H9 (cell line): ENCODE data around the gene PVR. TPM values are rescaled to one million over a fixed set of nuclear protein-coding genes. Genes with fewer than 3 reads are reported as not detected.

Experiments
- DNase-seq: peaks from one replicate; pipeline ENCODE4 v3.0.0-alpha.2; 2017
- H2AFZ ChIP-seq: one replicate; pipeline ENCODE4 v1.6.1; 2013; ENCODE audit warnings: mild to moderate bottlenecking, low read length, control low read depth, moderate library complexity
- H2AK5ac ChIP-seq: 2 replicates; pipeline ENCODE4 v1.6.1; 2013; ENCODE audit warnings: low read length, control low read depth, mixed read lengths; ENCODE audit not compliant: insufficient read length
- H2BK120ac ChIP-seq: one replicate; pipeline ENCODE4 v1.6.1; 2013; ENCODE audit warnings: low read depth, mild to moderate bottlenecking, low read length, control low read depth, inconsistent platforms; ENCODE audit not compliant: poor library complexity, severe bottlenecking
- H2BK12ac ChIP-seq: 2 replicates; pipeline ENCODE4 v1.6.1; 2013; ENCODE audit warnings: low read length, control low read depth, mixed read lengths, low read depth; ENCODE audit not compliant: insufficient read length
- H2BK15ac ChIP-seq: 2 replicates; pipeline ENCODE4 v1.6.1; 2013; ENCODE audit warnings: low read depth, low read length, control low read depth
- H2BK20ac ChIP-seq: one replicate; pipeline ENCODE4 v1.6.1; 2013; ENCODE audit warnings: low read depth, mild to moderate bottlenecking, low read length, control low read depth, inconsistent platforms; ENCODE audit not compliant: poor library complexity, severe bottlenecking
- H2BK5ac ChIP-seq: 2 replicates; pipeline ENCODE4 v1.6.1; 2013; ENCODE audit warnings: low read length, control low read depth, mixed read lengths; ENCODE audit not compliant: insufficient read length
- H3K14ac ChIP-seq: 2 replicates; pipeline ENCODE4 v1.6.1; 2013; ENCODE audit warnings: low read length, control low read depth; ENCODE audit not compliant: insufficient read depth
- H3K18ac ChIP-seq: 2 replicates; pipeline ENCODE4 v1.6.1; 2013; ENCODE audit warnings: low read depth, mild to moderate bottlenecking, mixed read lengths, low read length, control low read depth; ENCODE audit not compliant: insufficient read length
- H3K23ac ChIP-seq: 2 replicates; pipeline ENCODE4 v1.6.1; 2013; ENCODE audit warnings: low read length, control low read depth, mixed read lengths, low read depth; ENCODE audit not compliant: insufficient read length
- H3K23me2 ChIP-seq: 2 replicates; pipeline ENCODE4 v1.6.1; 2013; ENCODE audit warnings: low read depth, mild to moderate bottlenecking, mixed read lengths, low read length, control low read depth; ENCODE audit not compliant: insufficient read length, poor library complexity, severe bottlenecking
- H3K27ac ChIP-seq: 2 replicates; pipeline ENCODE4 v1.5.1; 2013; ENCODE audit warnings: low read length, control low read depth, mixed read lengths, low read depth; ENCODE audit not compliant: insufficient read length
- H3K27me3 ChIP-seq: 2 replicates; pipeline ENCODE4 v1.6.1; 2013; ENCODE audit warnings: low read length, control low read depth, inconsistent platforms; ENCODE audit not compliant: insufficient read depth
- H3K4ac ChIP-seq: 2 replicates; pipeline ENCODE4 v1.6.1; 2013; ENCODE audit warnings: low read depth, mild to moderate bottlenecking, control low read depth, inconsistent platforms, low read length, moderate library complexity
- H3K4me1 ChIP-seq: 2 replicates; pipeline ENCODE4 v1.6.1; 2013; ENCODE audit warnings: low read length, control low read depth, inconsistent platforms; ENCODE audit not compliant: insufficient read depth
- H3K4me2 ChIP-seq: 2 replicates; pipeline ENCODE4 v1.6.1; 2013; ENCODE audit warnings: low read length, control low read depth, mixed read lengths; ENCODE audit not compliant: insufficient read length, insufficient read depth
- H3K56ac ChIP-seq: 2 replicates; pipeline ENCODE4 v1.6.1; 2013; ENCODE audit warnings: low read depth, mild to moderate bottlenecking, mixed read lengths, low read length, control low read depth; ENCODE audit not compliant: insufficient read length
- H3K79me1 ChIP-seq: 2 replicates; pipeline ENCODE4 v1.6.1; 2013; ENCODE audit warnings: low read depth, mild to moderate bottlenecking, moderate library complexity, low read length, control low read depth, inconsistent platforms; ENCODE audit not compliant: insufficient read depth, poor library complexity, severe bottlenecking
- H3K79me2 ChIP-seq: 2 replicates; pipeline ENCODE4 v1.6.1; 2013; ENCODE audit warnings: low read length, control low read depth, inconsistent platforms; ENCODE audit not compliant: insufficient read depth
- H3K9ac ChIP-seq: 2 replicates; pipeline ENCODE4 v1.6.1; 2013; ENCODE audit warnings: low read length, control low read depth, mixed read lengths; ENCODE audit not compliant: insufficient read length; ENCODE audit errors: extremely low read depth
- H3K9me3 ChIP-seq: one replicate; pipeline ENCODE4 v1.6.1; 2013; ENCODE audit warnings: low read depth, low read length, inconsistent platforms; ENCODE audit not compliant: control insufficient read depth
- H3T11ph ChIP-seq: one replicate; pipeline ENCODE4 v1.6.1; 2013; ENCODE audit warnings: mild to moderate bottlenecking, low read length, control low read depth, inconsistent platforms
- H4K20me1 ChIP-seq: one replicate; pipeline ENCODE4 v1.6.1; 2013; ENCODE audit not compliant: control insufficient read depth, insufficient read length, insufficient read depth
- H4K5ac ChIP-seq: 2 replicates; pipeline ENCODE4 v1.6.1; 2013; ENCODE audit warnings: low read depth, mild to moderate bottlenecking, mixed read lengths, low read length, control low read depth; ENCODE audit not compliant: insufficient read length
- H4K8ac ChIP-seq: replicated peaks from 2 replicates; pipeline ENCODE4 v1.6.1; 2013; ENCODE audit warnings: low read length, control low read depth, mixed read lengths, low read depth; ENCODE audit not compliant: insufficient read length
- H4K91ac ChIP-seq: 2 replicates; pipeline ENCODE4 v1.6.1; 2013; ENCODE audit warnings: low read depth, mild to moderate bottlenecking, moderate library complexity, mixed read lengths, low read length, control low read depth; ENCODE audit not compliant: insufficient read length
- H3K27ac Mint-ChIP-seq, 3 experiments: 2 replicates in 2 of 3; 3 replicates in 1 of 3; pipeline ENCODE4 v1.8.0; 2020 to 2021; ENCODE audit warnings: mixed read lengths in 3 of 3, mild to moderate bottlenecking in 1 of 3, moderate library complexity in 1 of 3
- H3K27me3 Mint-ChIP-seq: 2 replicates; pipeline ENCODE4 v1.8.0; 2021; ENCODE audit warnings: low read depth, mild to moderate bottlenecking, moderate library complexity, mixed read lengths
- H3K36me3 Mint-ChIP-seq, 3 experiments: 2 replicates in 2 of 3; 3 replicates in 1 of 3; pipeline ENCODE4 v1.8.0; 2020 to 2021; ENCODE audit warnings: low read depth in 3 of 3, mixed read lengths in 3 of 3; ENCODE audit not compliant: insufficient read depth in 1 of 3
- H3K4me1 Mint-ChIP-seq, 2 experiments: 2 replicates each; pipeline ENCODE4 v1.8.0; 2020; ENCODE audit warnings: mixed read lengths in 2 of 2
- H3K4me3 Mint-ChIP-seq, 2 experiments: 2 replicates in 1 of 2; 3 replicates in 1 of 2; pipeline ENCODE4 v1.8.0; 2020 to 2021; ENCODE audit warnings: mild to moderate bottlenecking in 2 of 2, mixed read lengths in 2 of 2, moderate library complexity in 1 of 2
- H3K9me3 Mint-ChIP-seq, 2 experiments: 2 replicates in 1 of 2; 3 replicates in 1 of 2; pipeline ENCODE4 v1.8.0; 2020; ENCODE audit warnings: mild to moderate bottlenecking in 2 of 2, mixed read lengths in 2 of 2, moderate library complexity in 1 of 2
- WGBS: extraction: QIAGEN DNeasy Blood & Tissue Kit; methylation state at CpG from one replicate; pipeline ENCODE4 v1.1.7; 2013; ENCODE audit warnings: missing lambda C conversion rate, low lambda C conversion rate, mixed read lengths; ENCODE audit not compliant: insufficient read length; ENCODE audit errors: extremely low coverage; 5-methylcytosine and 5-hydroxymethylcytosine counted together
- total RNA-seq: library from RNA; stranded (reverse); gene quantifications from 2 replicates; pipeline ENCODE4 v1.2.1, GENCODE V29; 2021
- TF ChIP-seq, protein P1 (sequence below): fragments of 200-600 bp; sonication (generic); conservative IDR thresholded peaks from 3 replicates; pipeline ENCODE4 v1.8.0; 2021; ENCODE audit warnings: antibody characterized with exemption, mild to moderate bottlenecking

The PVR gene
- total RNA-seq, 1 experiment from 2014 or later, result 29.2 TPM

GRCh38 chr19:44687888-44688287 lies 44.2 kb downstream of the PVR start:
- no peaks in the 10 kb centered on the region for H3K27me3 ChIP-seq
- H3K4me2 ChIP-seq, result no peak overlapping the region
- no peaks in the 10 kb centered on the region for H3K79me1 ChIP-seq
- H2BK5ac ChIP-seq, result no peak overlapping the region
- H2AFZ ChIP-seq, result no peak overlapping the region
- peaks cover 2% of the 10 kb centered on the region; the same call in 1 of the 2 replicates for H3K4me1 ChIP-seq
- H3K4ac ChIP-seq, result no peak overlapping the region
- H2AK5ac ChIP-seq, result no peak overlapping the region
- H3T11ph ChIP-seq, result no peak overlapping the region
- H2BK12ac ChIP-seq, result no peak overlapping the region
- H3K14ac ChIP-seq, result no peak overlapping the region
- H3K4me3 Mint-ChIP-seq, result no peak overlapping the region
- H3K27me3 Mint-ChIP-seq, result peaks cover 11% of the 10 kb centered on the region
- H3K9me3 Mint-ChIP-seq, result no peaks in the 10 kb centered on the region
- H3K56ac ChIP-seq, result no peak overlapping the region
- H3K4me1 Mint-ChIP-seq, result peaks cover 17 to 18% of the 10 kb centered on the region in 2 experiments
- DNase-seq, result no peak
- no peak overlapping the region for H2BK15ac ChIP-seq
- TF ChIP-seq, protein P1, sequence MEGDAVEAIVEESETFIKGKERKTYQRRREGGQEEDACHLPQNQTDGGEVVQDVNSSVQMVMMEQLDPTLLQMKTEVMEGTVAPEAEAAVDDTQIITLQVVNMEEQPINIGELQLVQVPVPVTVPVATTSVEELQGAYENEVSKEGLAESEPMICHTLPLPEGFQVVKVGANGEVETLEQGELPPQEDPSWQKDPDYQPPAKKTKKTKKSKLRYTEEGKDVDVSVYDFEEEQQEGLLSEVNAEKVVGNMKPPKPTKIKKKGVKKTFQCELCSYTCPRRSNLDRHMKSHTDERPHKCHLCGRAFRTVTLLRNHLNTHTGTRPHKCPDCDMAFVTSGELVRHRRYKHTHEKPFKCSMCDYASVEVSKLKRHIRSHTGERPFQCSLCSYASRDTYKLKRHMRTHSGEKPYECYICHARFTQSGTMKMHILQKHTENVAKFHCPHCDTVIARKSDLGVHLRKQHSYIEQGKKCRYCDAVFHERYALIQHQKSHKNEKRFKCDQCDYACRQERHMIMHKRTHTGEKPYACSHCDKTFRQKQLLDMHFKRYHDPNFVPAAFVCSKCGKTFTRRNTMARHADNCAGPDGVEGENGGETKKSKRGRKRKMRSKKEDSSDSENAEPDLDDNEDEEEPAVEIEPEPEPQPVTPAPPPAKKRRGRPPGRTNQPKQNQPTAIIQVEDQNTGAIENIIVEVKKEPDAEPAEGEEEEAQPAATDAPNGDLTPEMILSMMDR, result no peak
- H3K27ac Mint-ChIP-seq, result no peak overlapping the region
- H3K27ac ChIP-seq, result no peak overlapping the region
- no peaks in the 10 kb centered on the region for H3K36me3 Mint-ChIP-seq
- H4K91ac ChIP-seq, result no peak overlapping the region
- no CpG with 5 or more reads among the region's 7 CpGs for WGBS
- no peak overlapping the region for H3K9ac ChIP-seq
- no peak overlapping the region for H4K8ac ChIP-seq
- no peaks in the 10 kb centered on the region for H3K79me2 ChIP-seq
- no peak overlapping the region for H2BK20ac ChIP-seq
- no peaks in the 10 kb centered on the region for H4K20me1 ChIP-seq
- no peak overlapping the region for H4K5ac ChIP-seq
- no peaks in the 10 kb centered on the region for H3K23me2 ChIP-seq
- H3K18ac ChIP-seq, result no peak overlapping the region
- H2BK120ac ChIP-seq, result no peak overlapping the region
- H3K23ac ChIP-seq, result no peak overlapping the region
- no peaks in the 10 kb centered on the region for H3K9me3 ChIP-seq
